Effector memory CD8-positive, alpha-beta T cell (primary cell): ENCODE data around the gene KIRREL2.
"Not testable (repeated sequence)": the region's sequence is repeated elsewhere in the genome, so short reads cannot be mapped to it uniquely, and the experiment has no call there.

ENCODE experiments used
- ATAC-seq: fragments of 150-1000 bp; cut with Tn5 transposase; replicated peaks from 2 replicates; pipeline ENCODE4 v1.10.0; 2021; ENCODE audit warnings: mild to moderate bottlenecking, moderate library complexity
- DNase-seq, 3 experiments: peaks; one replicate each; pipeline ENCODE4 v3.0.0; 2021
- H3K27ac Mint-ChIP-seq, 2 donors: one replicate each; pipeline ENCODE4 v1.8.0; 2022; ENCODE audit warnings: mild to moderate bottlenecking in 2 of 2, mixed read lengths in 2 of 2, moderate library complexity in 2 of 2
- H3K27me3 Mint-ChIP-seq, 2 donors: one replicate each; pipeline ENCODE4 v1.8.0; 2022; ENCODE audit warnings: mixed read lengths in 2 of 2
- H3K36me3 Mint-ChIP-seq: one replicate; pipeline ENCODE4 v1.8.0; 2022; ENCODE audit warnings: mild to moderate bottlenecking, moderate library complexity, mixed read lengths; ENCODE audit not compliant: insufficient read depth
- H3K4me1 Mint-ChIP-seq, 2 donors: one replicate each; pipeline ENCODE4 v1.8.0; 2022; ENCODE audit warnings: low read depth in 2 of 2, mixed read lengths in 2 of 2
- H3K4me3 Mint-ChIP-seq, 2 donors: one replicate each; pipeline ENCODE4 v1.8.0; 2022; ENCODE audit warnings: mild to moderate bottlenecking in 2 of 2, mixed read lengths in 2 of 2, moderate library complexity in 2 of 2
- H3K9me3 Mint-ChIP-seq, 2 donors: one replicate each; pipeline ENCODE4 v1.8.0; 2022; ENCODE audit warnings: mixed read lengths in 2 of 2

Gene KIRREL2

DNA sequence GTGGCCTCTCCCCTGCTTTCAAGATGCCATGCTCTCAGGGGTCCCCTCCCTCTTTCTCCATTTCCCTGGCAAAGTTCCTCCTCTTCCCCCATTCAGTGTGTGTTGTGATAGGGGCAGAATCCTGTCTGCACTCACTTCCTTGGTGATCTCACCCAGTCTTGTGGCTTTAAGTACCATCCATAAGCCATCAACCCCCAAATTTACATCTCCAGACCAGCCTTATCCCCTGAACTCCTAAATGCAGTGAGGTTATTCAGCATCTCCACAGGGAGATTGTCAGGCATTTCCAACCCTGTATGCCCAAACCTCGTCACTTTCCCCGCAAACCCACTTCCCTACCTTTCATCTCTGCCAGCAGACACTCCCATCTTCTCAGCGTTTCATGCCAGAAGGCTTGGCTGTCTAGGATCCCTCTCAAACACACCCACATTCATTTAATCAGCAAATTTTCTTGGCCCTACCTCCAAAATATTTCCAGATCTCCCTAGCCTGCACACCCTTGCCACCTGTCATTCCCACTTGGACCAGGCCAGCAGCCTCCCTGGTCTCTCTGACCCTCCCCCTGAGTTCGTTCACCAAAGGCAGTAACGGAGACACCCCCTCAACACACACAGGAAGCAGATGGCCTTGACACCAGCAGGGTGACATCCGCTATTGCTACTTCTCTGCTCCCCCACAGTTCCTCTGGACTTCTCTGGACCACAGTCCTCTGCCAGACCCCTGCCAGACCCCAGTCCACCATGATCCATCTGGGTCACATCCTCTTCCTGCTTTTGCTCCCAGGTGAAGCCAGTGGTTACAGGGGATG is 45.3 kb downstream of the KIRREL2 start, which contains the start of gene HCST:
HCST (plus strand) TSS at position 676 of the 808 bp plus-strand sequence; CDS start at position 741, 65 bp downstream.
- Mint-ChIP-seq H3K4me3 (peak within 1 kb of the TSS; percentile 96 to 100), H3K36me3 (peaks cover 51% of the 10 kb centered on the region), H3K27ac (peak within 1 kb of the TSS; percentile 97 to 100), H3K9me3 (no peaks in the 10 kb centered on the region), H3K27me3 (no peaks in the 10 kb centered on the region), H3K4me1 (peaks cover 50 to 55% of the 10 kb centered on the region in 2 donors)
- DNase-seq (peak; percentile 30 to 54 (median 42)), ATAC-seq (peak; percentile 29)

DNA sequence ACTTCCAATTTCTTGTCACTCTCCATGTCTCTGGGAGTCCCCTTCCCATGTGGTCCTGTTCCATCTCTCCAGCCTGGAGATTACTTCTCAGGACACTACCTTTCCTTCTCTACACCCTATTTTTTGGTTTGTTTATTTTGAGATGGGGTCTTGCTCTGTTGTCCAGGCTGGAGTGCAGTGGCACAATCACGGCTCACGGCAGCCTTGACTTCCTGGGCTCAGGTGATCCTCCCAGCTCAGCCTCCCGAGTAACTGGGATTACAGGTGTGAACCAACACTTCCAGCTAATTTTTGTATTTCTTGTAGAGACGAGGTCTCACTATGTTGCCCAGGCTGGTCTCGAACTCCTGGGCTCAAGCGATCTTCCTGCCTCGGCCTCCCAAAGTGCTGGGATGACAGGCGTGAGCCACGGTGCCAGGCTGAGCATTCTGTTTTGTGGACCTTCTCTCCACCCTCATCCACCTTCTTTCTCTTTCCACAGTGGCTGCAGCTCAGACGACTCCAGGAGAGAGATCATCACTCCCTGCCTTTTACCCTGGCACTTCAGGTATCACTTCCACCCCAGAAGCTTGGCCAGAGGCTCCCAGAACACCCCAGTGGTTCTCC is 46.3 kb downstream of the KIRREL2 start:
- no peaks in the 10 kb centered on the region for H3K9me3 Mint-ChIP-seq
- H3K27me3 Mint-ChIP-seq, result no peaks in the 10 kb centered on the region
- ATAC-seq (no peak), DNase-seq (no peak)
- peak overlapping the region; percentile 97 to 100 for H3K27ac Mint-ChIP-seq
- peak overlapping the region; percentile 96 to 100 for H3K4me3 Mint-ChIP-seq
- peaks cover 53 to 60% of the 10 kb centered on the region in 2 donors for H3K4me1 Mint-ChIP-seq
- peaks cover 46% of the 10 kb centered on the region for H3K36me3 Mint-ChIP-seq

DNA sequence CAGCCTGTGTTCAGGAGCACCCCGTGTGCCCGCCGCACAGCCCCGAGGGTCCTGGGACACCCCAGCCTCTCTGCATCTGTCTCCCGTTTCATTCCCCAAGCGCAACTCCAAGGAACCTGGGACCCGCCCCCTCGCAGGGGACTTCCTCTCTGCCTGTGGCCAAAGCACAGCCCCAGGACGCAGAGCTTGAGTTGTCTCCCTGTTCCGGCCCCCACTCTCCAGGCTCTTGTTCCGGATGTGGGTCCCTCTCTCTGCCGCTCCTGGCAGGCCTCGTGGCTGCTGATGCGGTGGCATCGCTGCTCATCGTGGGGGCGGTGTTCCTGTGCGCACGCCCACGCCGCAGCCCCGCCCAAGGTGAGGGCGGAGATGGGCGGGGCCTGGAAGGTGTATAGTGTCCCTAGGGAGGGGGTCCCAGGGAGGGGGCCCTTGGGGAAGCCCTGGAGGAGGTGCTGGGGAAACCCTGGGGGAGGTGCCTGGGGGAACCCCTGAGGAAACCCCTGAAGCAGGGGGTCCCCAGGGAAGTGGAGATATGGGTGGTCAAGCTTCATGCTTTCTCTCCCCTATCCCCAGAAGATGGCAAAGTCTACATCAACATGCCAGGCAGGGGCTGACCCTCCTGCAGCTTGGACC is 47.0 kb downstream of the KIRREL2 start:
- ATAC-seq (peak; percentile 67), DNase-seq (peak; percentile 84 to 85 (median 84))
- Mint-ChIP-seq H3K36me3 (peaks cover 41% of the 10 kb centered on the region), H3K27ac (peak overlapping the region; percentile 97 to 100), H3K9me3 (no peaks in the 10 kb centered on the region), H3K4me3 (peak overlapping the region; percentile 96 to 100), H3K27me3 (no peaks in the 10 kb centered on the region), H3K4me1 (peaks cover 49 to 54% of the 10 kb centered on the region in 2 donors)

DNA sequence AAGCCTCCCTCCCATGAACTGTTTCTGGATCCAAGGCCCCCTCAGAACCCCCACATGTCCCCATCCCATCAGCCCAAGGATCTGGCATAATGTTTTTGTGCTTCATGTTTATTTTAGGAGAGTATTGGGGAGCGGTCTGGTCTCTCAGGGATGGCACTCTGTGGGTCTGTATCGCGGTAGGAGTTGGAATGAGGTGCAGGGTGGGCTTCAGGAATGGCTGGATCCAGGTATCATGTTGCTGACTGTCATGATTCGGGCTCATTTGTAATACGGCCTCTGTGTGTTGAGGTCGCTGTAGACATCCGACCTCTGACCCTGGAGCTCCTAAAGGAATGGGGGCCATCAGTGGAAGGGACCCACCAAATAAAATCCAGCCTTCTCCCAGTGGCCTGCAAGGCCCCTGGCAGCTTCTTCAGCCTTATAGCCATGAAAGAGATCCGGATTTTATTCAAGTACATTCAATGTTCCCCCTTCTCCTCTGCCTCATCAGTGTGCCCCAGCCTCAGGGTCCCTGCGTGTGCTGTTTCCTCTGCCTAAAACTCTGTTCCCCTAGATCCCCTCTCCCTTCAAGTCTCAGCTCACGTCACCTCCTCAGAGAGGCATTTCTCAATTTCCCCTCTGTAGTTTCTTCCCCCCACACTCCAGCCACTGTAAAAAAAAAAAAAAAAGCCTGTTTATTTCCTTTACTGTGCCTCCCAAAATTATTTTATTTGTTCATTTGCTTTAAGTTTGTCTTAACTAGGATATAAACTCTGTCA is 47.8 kb downstream of the KIRREL2 start:
- DNase-seq (no peak), ATAC-seq (no peak)
- H3K9me3 Mint-ChIP-seq, result no peaks in the 10 kb centered on the region
- peaks cover 53 to 55% of the 10 kb centered on the region in 2 donors for H3K4me1 Mint-ChIP-seq
- H3K27me3 Mint-ChIP-seq, result no peaks in the 10 kb centered on the region
- H3K36me3 Mint-ChIP-seq, result peaks cover 34% of the 10 kb centered on the region
- peak overlapping the region; percentile 96 to 100 for H3K4me3 Mint-ChIP-seq
- H3K27ac Mint-ChIP-seq, result peak overlapping the region; percentile 97 to 100

DNA sequence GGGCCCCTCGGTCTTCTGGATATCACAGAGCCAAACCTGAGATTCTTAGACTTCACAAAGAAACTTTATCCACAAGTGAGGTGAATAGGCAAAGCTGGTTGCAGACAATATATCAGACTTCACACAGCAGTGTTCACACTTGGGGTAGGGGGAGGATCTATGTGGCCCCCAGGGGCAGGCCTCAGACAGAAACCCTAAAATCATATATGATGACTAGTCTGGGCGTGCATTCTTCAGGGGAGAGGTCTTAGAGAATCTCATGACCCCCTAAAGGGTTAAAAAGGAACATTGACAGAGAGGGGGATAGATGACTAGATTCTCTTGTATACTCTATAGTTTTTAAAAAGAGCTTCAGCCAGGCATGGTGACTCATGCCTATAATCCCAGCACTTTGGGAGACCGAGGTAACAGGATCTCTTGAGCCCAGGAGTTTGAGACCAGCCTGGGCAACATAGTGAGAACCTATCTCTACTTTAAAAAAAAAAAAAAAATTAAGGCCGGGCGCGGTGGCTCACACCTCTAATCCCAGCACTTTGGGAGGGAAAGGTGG is 48.5 kb downstream of the KIRREL2 start:
- no peaks in the 10 kb centered on the region for H3K27me3 Mint-ChIP-seq
- H3K36me3 Mint-ChIP-seq, result peaks cover 28% of the 10 kb centered on the region
- H3K4me1 Mint-ChIP-seq, result peaks cover 54 to 55% of the 10 kb centered on the region in 2 donors
- DNase-seq (no peak), ATAC-seq (no peak)
- H3K27ac Mint-ChIP-seq, result peak overlapping the region; percentile 97 to 100
- no peaks in the 10 kb centered on the region for H3K9me3 Mint-ChIP-seq
- peak overlapping the region; percentile 96 to 100 for H3K4me3 Mint-ChIP-seq

DNA sequence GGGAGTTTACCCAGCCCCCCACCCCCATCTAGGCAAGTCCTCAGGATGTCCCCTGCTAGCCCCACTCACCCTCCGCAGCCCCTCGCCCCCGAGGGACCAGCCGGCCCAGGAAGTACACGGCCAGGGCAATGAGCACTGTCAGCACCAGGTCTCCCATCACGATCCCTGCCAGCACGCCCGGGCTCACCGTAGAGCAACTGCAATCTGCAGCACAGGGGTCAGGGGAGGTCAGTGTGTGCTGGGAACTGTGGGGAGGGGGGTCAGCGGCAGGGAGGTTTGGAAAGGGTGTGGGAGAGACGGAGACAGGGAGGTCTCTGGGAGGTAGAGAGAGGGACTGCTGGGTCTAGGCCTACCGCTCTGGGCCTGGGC is 50.6 kb downstream of the KIRREL2 start:
- peaks cover 41 to 46% of the 10 kb centered on the region in 2 donors for H3K4me1 Mint-ChIP-seq
- H3K27ac Mint-ChIP-seq, result peak overlapping the region; percentile 26 to 82
- no peak for ATAC-seq
- peaks cover 17% of the 10 kb centered on the region for H3K36me3 Mint-ChIP-seq
- H3K9me3 Mint-ChIP-seq, result no peaks in the 10 kb centered on the region
- H3K27me3 Mint-ChIP-seq, result no peaks in the 10 kb centered on the region
- DNase-seq, result no peak
- H3K4me3 Mint-ChIP-seq, result peak overlapping the region; percentile 64 to 80

DNA sequence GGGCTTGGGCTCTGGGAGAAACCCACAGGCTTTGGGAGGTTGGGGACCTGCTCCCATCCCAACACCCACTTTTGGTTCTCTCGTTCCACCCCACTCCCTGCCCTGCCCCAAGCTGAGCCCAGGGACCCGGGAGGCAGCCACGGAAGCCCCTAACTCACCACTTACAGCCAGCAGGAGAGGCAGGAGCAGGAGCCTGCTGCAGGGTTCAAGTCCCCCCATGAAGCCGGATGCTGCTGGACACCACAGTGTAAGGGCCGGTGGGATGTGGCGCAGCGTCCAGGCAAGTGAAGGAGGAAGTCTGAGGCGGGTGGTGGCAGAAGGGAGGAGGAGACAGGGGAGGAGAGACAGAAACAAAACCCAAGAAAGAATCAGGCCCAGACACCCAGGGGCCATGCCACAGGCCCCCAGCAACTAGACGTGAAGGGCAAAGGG is 51.3 kb downstream of the KIRREL2 start, which contains the start of gene TYROBP:
TYROBP (minus strand) TSS at position 286 of the 432 bp plus-strand sequence; CDS start at position 219, 67 bp downstream.
- H3K27ac Mint-ChIP-seq, result peak within 1 kb of the TSS; percentile 82 to 85
- H3K36me3 Mint-ChIP-seq, result peaks cover 14% of the 10 kb centered on the region
- peaks cover 36 to 42% of the 10 kb centered on the region in 2 donors for H3K4me1 Mint-ChIP-seq
- no peaks in the 10 kb centered on the region for H3K9me3 Mint-ChIP-seq
- ATAC-seq (no peak), DNase-seq (no peak)
- H3K27me3 Mint-ChIP-seq, result no peaks in the 10 kb centered on the region
- peak within 1 kb of the TSS; percentile 64 to 80 for H3K4me3 Mint-ChIP-seq

DNA sequence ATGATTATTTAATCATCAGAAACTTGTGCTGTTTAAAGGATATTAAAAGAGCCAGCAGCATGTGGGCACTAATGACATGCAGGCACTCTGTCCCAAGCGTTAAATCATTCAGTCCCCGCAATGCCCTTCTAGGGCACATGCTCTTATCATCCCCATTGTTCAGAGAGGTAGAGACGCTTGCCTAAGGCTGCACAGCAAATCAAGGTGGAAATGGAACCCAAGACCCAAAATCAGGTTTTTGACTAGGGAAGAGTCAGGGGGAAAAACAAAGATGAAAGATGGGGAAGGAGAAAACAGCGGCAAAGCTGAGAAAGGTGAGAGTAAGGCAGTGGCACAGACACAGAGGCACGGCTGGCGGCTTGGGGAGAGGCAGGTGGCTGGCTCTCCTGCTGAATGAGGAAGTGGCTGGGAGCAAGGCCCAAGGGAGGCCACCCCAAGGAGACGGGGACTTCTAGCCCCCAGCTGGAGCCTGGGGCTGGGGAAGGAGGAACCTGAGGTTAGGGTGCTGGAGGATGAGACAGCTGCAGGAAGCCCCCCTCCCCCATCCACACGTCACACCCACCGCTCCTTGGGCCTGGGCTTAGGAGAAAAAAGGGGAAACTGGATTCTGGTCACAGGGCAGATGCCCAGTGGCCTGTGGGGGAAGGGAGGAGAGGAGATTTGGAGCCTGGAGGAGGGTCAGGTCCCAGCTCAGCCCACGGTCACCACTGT is 52.4 kb downstream of the KIRREL2 start:
- Mint-ChIP-seq H3K27ac (peak overlapping the region; percentile 33 to 85), H3K4me1 (peaks cover 26 to 33% of the 10 kb centered on the region in 2 donors), H3K4me3 (peak overlapping the region in 1 of 2 donors; percentile 64), H3K36me3 (peaks cover 3% of the 10 kb centered on the region), H3K9me3 (no peaks in the 10 kb centered on the region), H3K27me3 (no peaks in the 10 kb centered on the region)
- DNase-seq (no peak), ATAC-seq (peak; percentile 57)

DNA sequence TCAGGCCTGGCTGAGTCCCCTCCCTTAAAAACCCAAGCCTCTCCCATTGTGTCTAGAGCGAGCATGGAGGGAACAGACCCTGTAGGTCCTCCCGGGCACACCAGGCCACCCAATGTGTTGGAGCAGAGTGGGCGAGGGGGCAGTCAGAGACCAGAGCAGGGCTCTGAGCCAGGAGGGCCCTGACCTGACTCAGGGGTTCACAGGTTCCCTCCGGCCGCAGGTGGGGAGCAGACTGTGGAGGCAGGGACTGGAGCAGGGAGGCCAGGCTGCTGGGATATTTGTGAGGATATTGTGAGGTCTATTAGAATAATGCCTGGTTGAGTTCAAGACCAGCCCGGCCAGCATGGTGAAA is 52.9 kb downstream of the KIRREL2 start:
- H3K27me3 Mint-ChIP-seq, result no peaks in the 10 kb centered on the region
- H3K4me3 Mint-ChIP-seq, result peak overlapping the region in 1 of 2 donors; percentile 64
- H3K9me3 Mint-ChIP-seq, result no peaks in the 10 kb centered on the region
- peak overlapping the region; percentile 33 to 85 for H3K27ac Mint-ChIP-seq
- DNase-seq (no peak), ATAC-seq (no peak)
- peaks cover 21 to 29% of the 10 kb centered on the region in 2 donors for H3K4me1 Mint-ChIP-seq
- H3K36me3 Mint-ChIP-seq, result peaks cover 3% of the 10 kb centered on the region

DNA sequence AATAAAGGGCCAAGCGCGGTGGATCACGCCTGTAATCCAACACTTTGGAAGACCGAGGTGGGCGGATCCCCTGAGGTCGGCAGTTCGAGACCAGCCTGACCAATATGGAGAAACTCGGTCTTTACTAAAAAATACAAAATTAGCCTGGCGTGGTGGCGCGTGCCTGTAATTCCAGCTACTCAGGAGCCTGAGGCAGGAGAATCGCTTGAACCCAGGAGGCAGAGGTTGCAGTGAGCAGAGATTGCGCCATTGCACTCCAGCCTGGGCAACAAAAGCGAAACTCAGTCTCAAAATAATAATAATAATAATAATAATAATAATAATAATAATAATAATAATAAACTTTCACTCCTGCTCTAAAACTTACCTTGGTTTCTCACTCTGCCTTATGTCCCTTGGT is 53.6 kb downstream of the KIRREL2 start:
- not testable (repeated sequence) for H3K9me3 Mint-ChIP-seq, H3K36me3 Mint-ChIP-seq, ATAC-seq, DNase-seq, H3K4me3 Mint-ChIP-seq, H3K27me3 Mint-ChIP-seq, H3K27ac Mint-ChIP-seq
- peaks cover 14 to 23% of the 10 kb centered on the region in 2 donors for H3K4me1 Mint-ChIP-seq

DNA sequence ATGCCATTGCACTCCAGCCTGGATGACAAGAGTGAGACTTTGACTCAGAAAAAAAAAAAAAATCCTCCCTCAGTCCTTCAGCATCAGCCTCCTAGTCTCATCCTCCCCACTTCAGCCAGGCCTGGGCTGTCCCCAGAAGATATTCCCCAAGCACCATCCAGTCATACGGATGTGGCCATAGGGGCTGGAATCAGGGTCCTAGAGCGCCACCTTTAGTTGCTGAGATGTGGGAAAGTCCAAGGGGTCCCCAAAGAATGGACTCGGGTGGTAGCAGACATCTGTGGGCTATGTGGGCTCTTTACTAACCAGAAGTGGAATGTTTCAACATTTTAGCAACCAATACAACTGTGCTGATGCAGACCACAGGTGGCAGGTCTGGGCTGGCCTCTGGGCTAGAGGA is 54.5 kb downstream of the KIRREL2 start:
- no peak for DNase-seq
- no peak for ATAC-seq
- Mint-ChIP-seq H3K4me3 (no peak overlapping the region), H3K27me3 (no peaks in the 10 kb centered on the region), H3K27ac (no peak overlapping the region), H3K36me3 (peaks cover 3% of the 10 kb centered on the region), H3K4me1 (peaks cover 14 to 23% of the 10 kb centered on the region in 2 donors), H3K9me3 (no peaks in the 10 kb centered on the region)

DNA sequence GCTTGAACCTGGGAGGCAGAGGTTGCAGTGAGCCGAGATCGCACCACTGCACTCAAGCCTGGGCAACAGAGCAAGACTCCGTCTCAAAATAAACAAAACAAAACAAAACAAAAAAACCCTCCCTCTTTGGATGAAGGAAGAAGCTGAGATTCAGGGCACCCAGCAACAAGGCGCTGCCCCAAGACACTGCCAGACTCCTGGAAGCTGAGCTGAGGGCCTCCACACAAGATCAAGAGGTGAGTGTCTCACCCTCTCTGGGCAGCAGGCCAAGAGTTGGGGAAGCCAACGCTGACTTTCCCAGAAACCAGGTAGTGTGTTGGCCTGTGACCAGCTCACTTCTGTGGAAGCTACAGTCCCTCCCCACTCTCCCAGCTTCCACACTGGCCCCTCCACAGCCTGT is 55.1 kb downstream of the KIRREL2 start:
- H3K4me1 Mint-ChIP-seq, result peaks cover 14 to 21% of the 10 kb centered on the region in 2 donors
- DNase-seq, result no peak
- H3K9me3 Mint-ChIP-seq, result no peaks in the 10 kb centered on the region
- peaks cover 3% of the 10 kb centered on the region for H3K36me3 Mint-ChIP-seq
- ATAC-seq, result no peak
- H3K27ac Mint-ChIP-seq, result no peak overlapping the region
- H3K27me3 Mint-ChIP-seq, result no peaks in the 10 kb centered on the region
- no peak overlapping the region for H3K4me3 Mint-ChIP-seq
